Brain microvascular endothelial cell (primary cell): ENCODE measurements around the gene GPR62.
A peak's percentile ranks its signal among the peaks of the same experiment; 100 is the strongest.

Source experiments
- DNase-seq: peaks from one replicate; pipeline ENCODE4 v3.0.0-alpha.2; 2020
- H3K27ac ChIP-seq: fragments of 250-450 bp; sonication (Bioruptor Pico); 2 replicates; pipeline ENCODE4 v1.5.1; 2020; ENCODE audit warnings: mild to moderate bottlenecking, moderate library complexity
- H3K27me3 ChIP-seq: fragments of 250-450 bp; sonication (Bioruptor Pico); replicated peaks from 2 replicates; pipeline ENCODE4 v1.5.1; 2020; ENCODE audit warnings: mild to moderate bottlenecking
- H3K36me3 ChIP-seq: fragments of 250-450 bp; sonication (Bioruptor Pico); replicated peaks from 2 replicates; pipeline ENCODE4 v1.5.1; 2020; ENCODE audit warnings: mild to moderate bottlenecking
- H3K4me3 ChIP-seq: 2 replicates; pipeline ENCODE4 v1.5.1; 2011; ENCODE audit warnings: low read depth, mild to moderate bottlenecking, control low read depth, low read length, moderate library complexity
- CTCF ChIP-seq: IDR thresholded peaks from 2 replicates; pipeline ENCODE4 v1.5.1; 2011; ENCODE audit warnings: low read depth, mild to moderate bottlenecking, moderate library complexity, low read length, control low read depth, inconsistent platforms; ENCODE audit errors: missing control alignments
- in situ Hi-C: cut with HindIII; loops from 2 replicates; pipeline ENCODE4 v1.10.0; 2017; ENCODE audit warnings: low sequenced_read_pairs, low pct_ligation_motif_present

The GPR62 gene

DNA sequence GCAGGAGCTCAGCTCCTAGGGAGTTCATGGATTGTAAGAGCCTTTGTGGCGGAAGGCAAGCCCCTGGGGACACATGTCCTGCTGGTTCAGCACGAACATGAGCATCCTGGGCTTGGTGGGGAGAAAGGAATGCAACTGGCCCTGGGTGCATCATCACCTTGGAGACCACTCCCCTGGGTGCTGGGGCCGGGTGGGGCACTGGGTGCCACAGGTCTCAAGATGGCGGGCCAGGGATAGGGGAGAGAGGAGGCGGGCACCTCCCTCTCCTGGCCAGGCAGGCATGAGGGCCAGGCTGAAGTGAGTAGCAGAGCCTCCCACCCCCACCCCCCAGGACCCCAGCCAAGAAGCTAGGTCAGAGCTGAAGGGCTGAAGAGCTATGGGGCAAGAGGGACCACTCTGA is 11.3 kb downstream of the GPR62 start:
- in situ Hi-C loops, result no loop called here
- Histone ChIP-seq H3K4me3 (peak overlapping the region; percentile 62), H3K36me3 (no peaks in the 10 kb centered on the region), H3K27ac (no peak overlapping the region), H3K27me3 (no peaks in the 10 kb centered on the region)
- TF ChIP-seq CTCF, result no peak
- no peak for DNase-seq

DNA sequence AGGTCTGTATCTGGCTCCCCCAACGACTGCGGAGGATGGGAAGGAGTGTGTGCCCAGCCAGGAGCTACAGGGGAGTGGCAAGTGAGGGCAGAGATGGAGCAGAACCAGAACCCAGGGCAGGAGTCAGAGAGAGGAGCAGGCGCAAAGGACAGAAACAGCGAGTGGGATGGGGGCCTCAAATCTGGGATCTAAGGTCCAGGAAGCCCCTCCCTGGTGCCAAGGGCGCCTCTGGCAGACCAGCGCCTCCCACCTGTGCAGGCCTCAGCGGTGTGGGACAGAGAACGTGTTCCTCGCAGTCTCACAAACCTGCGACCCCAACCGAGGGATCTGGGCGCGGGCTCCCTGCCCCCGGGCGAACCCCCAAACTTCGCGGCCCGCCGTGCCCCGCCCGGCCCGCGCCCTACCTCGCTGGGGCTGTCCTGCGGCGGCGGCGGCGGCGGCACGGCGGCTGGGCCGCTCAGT is 11.8 kb downstream of the GPR62 start:
- no peak for TF ChIP-seq CTCF
- Histone ChIP-seq H3K4me3 (peak overlapping the region; percentile 62), H3K27me3 (no peaks in the 10 kb centered on the region), H3K36me3 (no peaks in the 10 kb centered on the region), H3K27ac (no peak overlapping the region)
- in situ Hi-C loops, result no loop called here
- DNase-seq, result no peak

DNA sequence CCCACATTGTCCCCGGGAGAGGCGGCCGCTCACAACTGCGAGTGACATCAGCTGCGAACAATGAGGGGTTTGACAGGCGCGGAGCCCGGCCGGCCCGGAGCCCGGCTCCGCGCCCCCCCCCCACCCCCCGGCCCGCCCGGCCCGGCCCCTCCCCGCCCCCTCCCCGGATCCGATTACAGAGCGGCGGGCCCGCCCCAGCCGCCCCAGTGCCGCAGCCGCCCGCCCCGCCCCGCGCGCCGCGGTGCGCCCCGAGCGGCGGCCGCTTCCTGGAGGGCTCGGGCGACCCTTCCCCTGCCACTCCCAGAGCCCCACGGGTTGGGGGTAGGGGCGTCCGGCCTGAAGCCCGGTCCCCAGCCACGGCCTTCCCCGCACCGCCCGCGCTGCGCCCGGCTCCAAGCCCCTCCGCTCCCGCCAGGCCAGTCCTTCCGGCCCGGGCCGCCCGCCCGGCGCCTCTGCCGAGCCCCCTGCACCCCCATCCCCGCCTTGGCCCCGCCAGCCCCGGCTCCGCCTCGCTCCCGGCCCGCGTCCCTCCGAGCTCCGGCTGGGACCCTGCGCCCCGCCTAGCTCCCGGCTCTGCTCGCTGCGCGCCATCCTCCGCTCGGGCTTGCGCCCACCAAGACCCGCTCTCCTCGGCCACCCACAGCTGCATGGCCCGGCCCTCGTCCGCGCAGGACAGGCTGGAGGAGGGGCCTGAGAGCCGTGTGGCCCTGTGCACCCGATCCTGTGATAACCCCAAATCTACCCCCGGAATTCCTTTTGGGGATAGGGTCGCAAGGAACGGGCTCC is 12.4 kb downstream of the GPR62 start, which contains the start of gene PCBP4:
Gene PCBP4, minus strand, starts transcription at position 71 of the 786 bp plus-strand sequence. CDS start 6,214 bp downstream, outside the sequence.
- Histone ChIP-seq H3K36me3 (no peaks in the 10 kb centered on the region), H3K4me3 (peak within 1 kb of the TSS; percentile 62), H3K27ac (no peak within 1 kb of the TSS), H3K27me3 (no peaks in the 10 kb centered on the region)
- in situ Hi-C loops, result no loop called here
- no peak for DNase-seq
- TF ChIP-seq CTCF, result no peak

DNA sequence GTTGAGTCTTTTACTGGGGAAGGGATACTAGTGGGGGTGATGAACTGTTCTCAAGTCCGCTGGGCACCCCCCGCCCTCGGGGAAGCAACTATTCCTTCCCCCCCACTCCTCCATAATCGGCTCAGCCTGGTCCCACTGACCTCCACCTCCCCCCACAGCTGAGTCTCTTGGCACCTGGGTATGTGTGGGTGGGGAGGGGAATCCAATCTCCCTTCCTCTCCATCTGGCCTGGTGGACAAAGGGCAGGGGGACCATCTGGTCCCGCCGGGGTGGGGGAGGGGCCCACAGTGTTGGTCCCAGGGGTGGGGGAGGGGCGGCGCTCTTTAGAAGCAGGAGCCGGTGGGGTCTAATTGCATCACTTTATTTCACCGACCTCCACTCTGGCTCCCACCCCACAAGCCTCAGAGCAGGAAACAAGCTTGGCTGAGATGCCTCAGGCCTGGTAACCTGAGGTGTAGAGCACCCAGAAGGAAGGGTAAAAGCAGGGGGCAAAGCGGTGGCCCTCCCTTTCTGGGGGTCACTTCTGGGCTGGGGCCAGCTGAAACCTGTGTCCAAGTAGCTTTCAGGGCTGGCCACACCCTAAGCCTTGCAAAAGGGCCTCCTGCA is 13.1 kb downstream of the GPR62 start:
- DNase-seq, result no peak

GRCh38 chr3:51968883-51969678 is 13.9 kb downstream of the GPR62 start:
- Histone ChIP-seq H3K27me3 (no peaks in the 10 kb centered on the region), H3K36me3 (no peaks in the 10 kb centered on the region), H3K27ac (no peak overlapping the region), H3K4me3 (no peak overlapping the region)
- TF ChIP-seq CTCF, result no peak
- in situ Hi-C loops, result no loop called here
- no peak for DNase-seq

More for the DNA sequence above, 13.1 kb downstream of the GPR62 start:
- Histone ChIP-seq H3K36me3 (no peaks in the 10 kb centered on the region), H3K27ac (no peak overlapping the region), H3K4me3 (peak overlapping the region; percentile 61), H3K27me3 (no peaks in the 10 kb centered on the region)
- in situ Hi-C loops, result no loop called here
- TF ChIP-seq CTCF, result no peak
